H1 (cell line): ENCODE data around the gene GZMM. TPM values are rescaled to one million over a fixed set of nuclear protein-coding genes. Genes with fewer than 3 reads are reported as not detected.

Experiments used
- NRF1 ChIP-seq: IDR thresholded peaks from 2 replicates; pipeline ENCODE4 v1.6.1; 2011; ENCODE audit warnings: mild to moderate bottlenecking, low read depth, low read length, improper control_type of control experiment
- SIX5 ChIP-seq: IDR thresholded peaks from 2 replicates; pipeline ENCODE4 v1.6.1; 2011; ENCODE audit warnings: mild to moderate bottlenecking, low read depth, low read length
- polyA plus RNA-seq, 7 experiments: library from polyadenylated mRNA; depleted of rRNA in 3 of 7; stranded (reverse) in 5 of 7; unstranded in 2 of 7; fragments of >200 nt in 5 of 7; fragments of 200-250 nt in 2 of 7; gene quantifications; 1 replicate in 5 of 7; 2 replicates in 1 of 7; 4 replicates in 1 of 7; pipeline versions ENCODE4 v1.2.1 to v1.2.3, GENCODE V29; 2011 to 2013; ENCODE audit warnings: missing spikeins in 2 of 7, mixed read lengths in 2 of 7
- total RNA-seq: library from RNA; stranded (reverse); fragmentation: NEBNext Ultra II Directional; extraction: Animal tissue kit (Norgen Biotek cat#: 25700); gene quantifications from 2 replicates; pipeline ENCODE4 v1.2.1, GENCODE V29; 2021

GZMM gene
- total and polyA plus RNA-seq, 2 of the 8 experiments (the other 6 are each of a cell fraction or from before 2014, with no cell fraction given), result 0.09 to 0.32 TPM

GRCh38 chr19:585551-586110 is 41.8 kb downstream of the GZMM start (continued):
- TF ChIP-seq NRF1 (no peak), SIX5 (no peak)
